ENCODE results near the gene FBXL12.
"Not testable (repeated sequence)": the region's sequence is repeated elsewhere in the genome, so short reads cannot be mapped to it uniquely, and the experiment has no call there.

DNA sequence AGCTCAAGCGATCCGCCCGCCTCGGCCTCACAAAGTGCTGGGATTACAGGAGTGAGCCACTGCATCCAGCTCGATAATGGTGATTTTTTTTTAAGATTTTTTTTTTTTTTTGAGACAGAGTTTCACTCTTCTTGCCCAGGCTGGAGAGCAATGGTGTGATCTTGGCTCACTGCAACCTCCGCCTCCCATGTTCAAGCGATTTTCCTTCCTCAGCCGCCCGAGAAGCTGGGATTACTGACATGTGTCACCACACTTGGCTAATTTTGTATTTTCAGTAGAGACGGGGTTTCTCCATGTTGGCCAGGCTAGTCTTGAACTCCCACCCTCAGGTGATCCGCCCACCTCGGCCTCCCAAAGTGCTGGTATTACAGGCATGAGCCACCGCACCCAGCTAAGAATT is 30.3 kb downstream of the FBXL12 start:
- TF ChIP-seq, protein P1, sequence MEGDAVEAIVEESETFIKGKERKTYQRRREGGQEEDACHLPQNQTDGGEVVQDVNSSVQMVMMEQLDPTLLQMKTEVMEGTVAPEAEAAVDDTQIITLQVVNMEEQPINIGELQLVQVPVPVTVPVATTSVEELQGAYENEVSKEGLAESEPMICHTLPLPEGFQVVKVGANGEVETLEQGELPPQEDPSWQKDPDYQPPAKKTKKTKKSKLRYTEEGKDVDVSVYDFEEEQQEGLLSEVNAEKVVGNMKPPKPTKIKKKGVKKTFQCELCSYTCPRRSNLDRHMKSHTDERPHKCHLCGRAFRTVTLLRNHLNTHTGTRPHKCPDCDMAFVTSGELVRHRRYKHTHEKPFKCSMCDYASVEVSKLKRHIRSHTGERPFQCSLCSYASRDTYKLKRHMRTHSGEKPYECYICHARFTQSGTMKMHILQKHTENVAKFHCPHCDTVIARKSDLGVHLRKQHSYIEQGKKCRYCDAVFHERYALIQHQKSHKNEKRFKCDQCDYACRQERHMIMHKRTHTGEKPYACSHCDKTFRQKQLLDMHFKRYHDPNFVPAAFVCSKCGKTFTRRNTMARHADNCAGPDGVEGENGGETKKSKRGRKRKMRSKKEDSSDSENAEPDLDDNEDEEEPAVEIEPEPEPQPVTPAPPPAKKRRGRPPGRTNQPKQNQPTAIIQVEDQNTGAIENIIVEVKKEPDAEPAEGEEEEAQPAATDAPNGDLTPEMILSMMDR (IDR thresholded peaks at IDR 0.05) = not testable (repeated sequence)
- TF ChIP-seq POLR2A (IDR thresholded peaks at IDR 0.05) = not testable (repeated sequence)
